Fibroblast of villous mesenchyme (primary cell): ENCODE results near the gene BIVM. TPM values are rescaled to one million over a fixed set of nuclear protein-coding genes. Genes with fewer than 3 reads are reported as not detected.

Experiments
- DNase-seq: peaks from one replicate; pipeline ENCODE4 v3.0.0-alpha.2; 2010; ENCODE audit warnings: low read depth
- H3K4me3 ChIP-seq: 2 replicates; pipeline ENCODE4 v1.5.1; 2011; ENCODE audit warnings: low read depth, mild to moderate bottlenecking, low read length
- CTCF ChIP-seq: IDR thresholded peaks from 2 replicates; pipeline ENCODE4 v1.5.1; 2012; ENCODE audit warnings: low read depth, mild to moderate bottlenecking, low read length; ENCODE audit not compliant: insufficient read depth
- total RNA-seq: library from RNA; depleted of rRNA; stranded (reverse); fragments of >200 nt; gene quantifications from 2 replicates; pipeline ENCODE4 v1.2.3, GENCODE V29; 2012

Gene BIVM
- total RNA-seq, result 31.2 and 62.2 TPM in 2 replicates

GRCh38 chr13:102798581-102799425, at the start of gene BIVM, which contains the start of gene POGLUT2:
BIVM (plus strand) TSS chr13:102799119; CDS start chr13:102807268, 8,149 bp downstream.
POGLUT2 (minus strand) TSS chr13:102798976; CDS start chr13:102798670, 306 bp downstream.
- peak; percentile 93 for DNase-seq
- no peak for TF ChIP-seq CTCF
- H3K4me3 ChIP-seq, result peak within 1 kb of the TSS; percentile 81

- no peak for TF ChIP-seq CTCF
- DNase-seq, result no peak
- no peak overlapping the region for H3K4me3 ChIP-seq
Observed at GRCh38 chr13:102751886-102752285, 47.0 kb upstream of the BIVM start.

- no peak for TF ChIP-seq CTCF
- no peak for DNase-seq
- H3K4me3 ChIP-seq, result no peak overlapping the region
Observed at GRCh38 chr13:102757006-102757405, 41.9 kb upstream of the BIVM start.

- DNase-seq, result no peak
- no peak overlapping the region for H3K4me3 ChIP-seq
- TF ChIP-seq CTCF, result no peak
Observed at GRCh38 chr13:102758842-102759241, 40.1 kb upstream of the BIVM start.

- no peak overlapping the region for H3K4me3 ChIP-seq
- no peak for DNase-seq
- no peak for TF ChIP-seq CTCF
Observed at GRCh38 chr13:102761071-102761470, 37.8 kb upstream of the BIVM start.

- H3K4me3 ChIP-seq, result no peak overlapping the region
- no peak for DNase-seq
- TF ChIP-seq CTCF, result no peak
Observed at GRCh38 chr13:102763741-102764140, 35.2 kb upstream of the BIVM start.
